HG02763 (cell line): ENCODE data around the gene CD300LG.

ENCODE experiments used
- ATAC-seq: cut with Tn5 transposase; IDR thresholded peaks from one replicate; pipeline ENCODE4 v1.9.1; 2021; ENCODE audit warnings: mild to moderate bottlenecking, moderate library complexity; ENCODE audit not compliant: unreplicated experiment

Gene CD300LG

DNA sequence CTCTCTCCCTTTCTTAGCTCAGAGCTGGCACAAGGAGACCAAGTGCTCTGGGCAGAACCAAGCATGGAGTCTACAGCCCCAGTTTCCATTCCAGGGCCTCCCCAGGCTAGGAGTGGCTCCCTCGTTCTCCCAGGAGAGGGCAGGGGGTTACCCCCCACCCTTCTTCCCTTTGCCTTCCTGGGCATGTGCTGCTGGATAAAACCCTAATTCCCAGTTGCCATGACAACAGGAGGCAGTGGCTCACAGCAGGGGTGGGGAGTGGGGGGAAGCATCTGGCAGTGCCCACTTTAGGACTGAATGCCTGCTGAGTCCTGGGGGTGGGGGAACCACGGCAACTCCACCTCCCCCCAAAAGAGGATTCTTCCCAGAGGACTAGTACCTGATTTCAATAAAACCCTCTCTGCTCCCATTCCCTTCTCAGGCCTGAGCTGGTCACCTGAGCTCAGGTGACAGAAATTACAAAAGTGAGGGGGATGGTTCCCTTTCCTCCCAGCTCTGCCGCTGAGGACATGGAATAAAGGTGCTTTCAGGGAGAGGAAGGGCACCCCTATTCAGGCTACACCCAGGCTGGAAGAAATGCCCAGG, 58.5 kb downstream of the CD300LG start:
- no peak for ATAC-seq

DNA sequence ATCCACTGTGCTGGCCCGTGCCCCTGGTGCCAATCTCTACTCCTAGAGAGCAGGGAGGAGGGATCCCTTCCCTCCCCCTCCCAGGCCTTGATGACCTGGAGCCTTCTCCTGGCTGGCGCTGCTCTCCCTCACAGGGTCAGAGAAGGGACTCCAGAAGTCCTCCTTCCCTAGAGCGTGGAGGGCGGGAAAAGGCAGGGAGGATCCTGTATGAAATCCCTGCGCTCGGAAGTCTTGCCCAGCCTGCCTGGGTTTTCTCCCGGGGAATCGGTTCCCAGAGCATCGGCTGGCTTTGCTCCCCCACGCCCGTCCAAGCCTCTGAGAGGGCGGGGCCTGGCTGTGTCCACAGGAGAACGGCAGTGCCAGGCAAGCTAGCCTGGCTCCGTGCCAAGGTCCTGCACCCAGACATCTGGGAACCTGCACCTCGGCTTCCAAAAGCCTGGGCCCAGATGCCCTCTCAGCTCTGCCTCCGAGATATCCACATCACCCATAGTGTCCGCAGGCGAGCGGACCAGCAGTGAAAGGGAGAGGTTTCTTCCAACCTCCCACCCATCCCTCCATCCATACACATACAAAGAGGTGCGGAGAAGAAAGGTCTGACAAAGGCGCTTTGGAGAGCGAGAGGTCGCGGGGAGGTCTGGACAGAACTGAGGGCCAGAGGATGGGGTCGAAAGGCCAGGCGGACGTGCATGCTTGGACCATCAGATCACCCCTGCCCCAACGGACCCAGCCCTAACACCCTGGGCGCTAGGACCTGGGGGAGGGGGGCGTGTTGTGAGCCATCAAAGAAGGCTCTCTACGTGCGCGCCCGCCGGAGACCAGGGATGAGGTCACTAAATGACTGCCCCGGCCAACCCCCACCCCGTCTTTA, 59.2 kb downstream of the CD300LG start:
- ATAC-seq, result no peak

DNA sequence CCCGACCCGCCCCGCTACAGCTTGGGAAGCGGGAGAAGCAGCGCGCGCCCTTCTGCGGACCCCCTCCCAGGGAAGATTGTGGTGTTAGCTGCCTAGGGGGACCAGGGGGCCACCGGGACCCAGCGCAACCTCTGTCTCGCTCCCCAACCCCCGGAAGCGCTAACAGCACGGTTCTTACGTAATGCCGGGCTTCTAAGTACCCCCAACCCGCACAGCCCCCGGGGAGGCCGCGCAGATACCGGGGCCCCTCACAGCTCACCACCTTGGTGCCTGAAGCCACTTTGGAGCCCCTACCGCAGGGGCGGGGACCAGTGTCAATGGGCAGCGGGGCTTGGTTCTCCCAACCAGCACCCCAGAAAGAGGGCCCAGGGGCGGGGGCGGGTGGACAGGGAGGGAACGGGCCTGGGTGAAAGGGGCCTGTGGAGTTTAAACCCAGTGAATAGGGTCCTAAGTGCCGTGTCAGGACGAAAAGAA, 60.0 kb downstream of the CD300LG start:
- no peak for ATAC-seq

DNA sequence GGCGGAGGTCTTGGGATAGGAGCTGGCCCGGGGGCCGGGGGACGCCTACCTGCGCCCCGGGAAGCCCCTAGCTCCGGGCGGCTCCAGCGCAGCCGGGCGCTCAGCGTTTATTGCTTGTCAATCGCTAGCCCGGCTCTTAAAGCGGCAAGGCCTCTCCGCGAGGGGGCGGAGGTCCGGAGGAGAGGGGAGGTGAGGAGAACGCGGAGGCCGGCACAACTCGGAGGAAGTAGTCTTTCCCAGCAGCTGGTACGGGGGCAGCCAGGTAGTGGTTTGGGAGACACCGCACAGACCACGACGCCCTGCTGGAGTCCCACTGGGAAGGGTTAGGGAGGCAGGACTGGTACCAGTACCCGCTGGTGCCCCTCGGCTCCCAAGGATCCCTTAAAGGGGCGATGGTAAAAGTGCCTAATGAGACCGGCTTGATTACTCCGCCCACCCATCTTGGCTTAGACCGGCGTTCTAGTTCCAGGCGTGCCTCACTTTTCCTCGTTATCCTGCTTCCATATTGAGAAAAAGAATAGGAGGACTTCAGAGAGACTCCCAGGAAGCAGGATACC, 60.5 kb downstream of the CD300LG start, which contains the start of gene MPP2:
Gene MPP2 (minus strand): TSS at position 112 of the 557 bp plus-strand sequence. CDS start 3,076 bp downstream, outside the sequence.
- no peak for ATAC-seq

DNA sequence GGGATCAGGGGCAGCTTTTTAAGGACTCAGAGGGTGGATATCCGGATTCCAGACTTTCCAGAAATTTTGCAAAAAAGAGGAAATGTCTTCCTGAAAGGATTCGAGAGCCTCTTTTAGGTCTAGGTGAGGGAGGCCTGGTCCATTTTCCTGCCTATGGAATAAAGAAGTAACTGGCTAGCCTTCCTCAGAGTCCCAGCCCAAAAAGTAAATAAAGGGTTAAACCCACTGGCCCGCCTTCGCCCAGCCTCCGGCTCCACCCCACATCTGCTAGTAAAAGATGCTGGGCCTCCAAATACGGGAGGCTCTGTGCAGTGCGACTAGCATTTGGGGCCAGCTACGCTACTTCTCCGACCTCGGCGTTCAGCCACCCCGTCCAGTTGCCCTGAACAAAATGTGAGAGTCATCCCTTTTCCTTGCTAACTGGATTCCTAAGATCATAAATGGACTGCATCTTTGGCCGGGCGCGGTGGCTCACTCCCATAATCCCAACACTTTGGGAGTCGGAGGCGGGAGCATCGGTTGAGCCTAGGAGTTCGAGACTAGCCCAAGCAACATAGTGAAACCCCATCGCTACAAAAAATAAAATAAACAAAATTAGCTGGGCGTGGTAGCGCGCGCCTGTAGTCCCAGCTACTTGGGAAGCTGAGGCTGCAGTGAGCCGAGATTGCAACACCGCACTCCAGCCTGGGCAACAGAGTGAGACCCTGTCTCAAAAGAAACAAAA, 61.2 kb downstream of the CD300LG start:
- ATAC-seq, result no peak

DNA sequence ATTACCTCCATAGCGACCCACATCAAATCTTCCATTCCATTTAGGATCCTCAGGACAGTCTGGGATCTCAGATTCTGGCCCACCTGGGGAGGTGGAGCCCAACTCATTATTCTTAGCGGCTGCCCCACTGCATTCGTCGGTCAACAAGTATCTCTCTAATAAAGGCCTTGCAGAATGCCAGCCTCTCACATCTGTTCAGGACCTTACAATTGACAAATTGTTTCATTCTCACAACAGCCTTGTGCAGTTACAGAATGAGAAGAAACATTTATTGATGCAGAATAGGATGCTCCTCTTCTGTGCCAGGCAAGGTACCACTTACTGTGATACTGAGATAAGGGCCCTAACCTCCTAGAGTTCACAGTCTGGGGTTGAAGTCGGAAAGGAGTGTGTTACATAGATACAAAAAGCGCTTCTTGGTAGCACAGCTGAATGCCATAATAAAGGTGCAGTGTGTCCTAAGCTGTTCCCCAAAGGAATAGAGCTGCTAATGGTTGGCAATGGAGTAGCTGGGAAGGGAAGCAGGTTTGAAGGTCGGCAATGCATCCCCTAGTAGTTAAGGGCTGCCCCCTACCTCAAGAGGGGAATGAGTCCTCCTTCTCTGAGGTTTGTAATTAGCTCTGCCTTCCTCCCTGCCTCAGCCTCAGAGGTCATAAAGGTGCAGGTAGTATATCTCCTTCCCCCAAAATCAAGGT, 62.7 kb downstream of the CD300LG start:
- ATAC-seq, result no peak

DNA sequence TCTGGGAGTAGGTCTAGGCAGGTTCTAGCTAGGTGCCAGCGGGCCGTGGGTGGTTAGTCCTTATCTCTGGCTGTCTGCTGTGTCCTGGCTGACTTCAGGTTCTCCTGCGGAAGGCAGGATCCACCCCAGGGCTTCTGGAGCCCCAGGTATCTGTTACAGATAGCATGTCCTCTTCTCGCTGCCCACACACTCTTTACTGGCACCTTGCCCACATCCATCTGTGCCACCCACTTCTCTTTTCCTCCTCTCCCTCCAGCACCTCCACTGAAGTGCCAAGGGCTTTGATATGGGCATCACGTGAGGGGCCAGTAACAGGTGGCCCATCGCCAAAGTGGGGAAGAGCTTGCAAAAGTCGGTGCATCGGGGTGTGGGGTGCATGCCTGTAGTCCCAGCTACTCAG, 64.9 kb downstream of the CD300LG start:
- ATAC-seq, result no peak

DNA sequence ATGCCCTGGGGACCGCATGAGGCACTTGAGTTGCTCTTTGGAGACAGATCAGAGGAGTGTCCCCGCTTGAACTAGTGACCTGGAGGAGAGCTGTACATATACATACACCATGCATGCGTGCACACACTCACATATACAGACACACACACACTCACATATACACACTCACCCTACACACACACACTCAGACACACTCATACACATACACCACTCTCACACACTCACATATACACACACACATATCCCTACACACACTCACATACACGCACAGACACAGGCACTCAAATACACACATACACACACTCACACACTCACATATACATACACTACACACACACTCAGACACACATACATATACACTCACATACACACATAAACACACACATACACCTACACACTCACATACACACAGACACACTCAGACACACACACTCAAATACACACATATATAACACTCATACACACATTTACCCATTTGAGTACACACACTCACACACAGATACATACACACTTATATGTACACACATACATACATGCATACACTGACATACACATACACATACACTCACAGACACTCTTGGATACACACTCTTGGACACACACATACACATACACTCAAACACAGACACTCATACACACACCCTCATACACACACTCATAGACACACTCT, 65.8 kb downstream of the CD300LG start:
- ATAC-seq, result no peak
